SK-N-SH treated with all-trans-retinoic acid at 6 μM for 48 hours (cell line): ENCODE measurements around the gene EGLN2.

ENCODE experiments used
- ATAC-seq: fragments of 200-7000 bp; cut with Tn5 transposase; 3 replicates; pipeline ENCODE4 v1.9.1; 2020; ENCODE audit warnings: mild to moderate bottlenecking, moderate library complexity
- ARNTL ChIP-seq: fragments of 450-650 bp; formaldehyde crosslinking; IDR thresholded peaks from 2 replicates; pipeline ENCODE4 v1.5.0; 2020; ENCODE audit warnings: low read depth, mild to moderate bottlenecking, moderate library complexity, borderline replicate concordance
- BACH2 ChIP-seq: fragments of 250-450 bp; sonication (Bioruptor Pico); IDR thresholded peaks from 2 replicates; pipeline ENCODE4 v1.9.0; 2021; ENCODE audit warnings: mild to moderate bottlenecking, borderline replicate concordance
- CSDC2 ChIP-seq: fragments of 250-450 bp; sonication (Bioruptor Pico); IDR thresholded peaks from 2 replicates; pipeline ENCODE4 v1.5.0; 2020; ENCODE audit warnings: mild to moderate bottlenecking, moderate library complexity
- CSRNP3 ChIP-seq: fragments of 250-450 bp; sonication (Bioruptor Pico); IDR thresholded peaks from 2 replicates; pipeline ENCODE4 v1.5.1; 2021; ENCODE audit warnings: mild to moderate bottlenecking, moderate library complexity
- ESRRG ChIP-seq: fragments of 250-450 bp; sonication (Bioruptor Pico); IDR thresholded peaks from 2 replicates; pipeline ENCODE4 v1.6.1; 2021; ENCODE audit warnings: mild to moderate bottlenecking
- ISL1 ChIP-seq: fragments of 250-450 bp; sonication (Bioruptor Pico); IDR thresholded peaks from 2 replicates; pipeline ENCODE4 v2.1.2; 2022; ENCODE audit warnings: mild to moderate bottlenecking, moderate library complexity
- OSR1 ChIP-seq: fragments of 250-450 bp; sonication (Bioruptor Pico); IDR thresholded peaks from 2 replicates; pipeline ENCODE4 v1.8.0; 2022; ENCODE audit warnings: moderate library complexity, mild to moderate bottlenecking, inconsistent platforms
- PATZ1 ChIP-seq: fragments of 250-450 bp; sonication (Bioruptor Pico); IDR thresholded peaks from 2 replicates; pipeline ENCODE4 v1.8.0; 2020; ENCODE audit warnings: mild to moderate bottlenecking, moderate library complexity, borderline replicate concordance
- RARB ChIP-seq: fragments of 250-450 bp; sonication (Bioruptor Pico); IDR thresholded peaks from 2 replicates; pipeline ENCODE4 v1.8.0; 2021; ENCODE audit warnings: mild to moderate bottlenecking, moderate library complexity
- SNAI2 ChIP-seq: fragments of 250-450 bp; sonication (Bioruptor Pico); IDR thresholded peaks from 2 replicates; pipeline ENCODE4 v1.5.0; 2020; ENCODE audit warnings: mild to moderate bottlenecking, moderate library complexity
- TCF4 ChIP-seq: fragments of 250-450 bp; sonication (Bioruptor Pico); IDR thresholded peaks from 2 replicates; pipeline ENCODE4 v1.8.0; 2021; ENCODE audit warnings: mild to moderate bottlenecking, moderate library complexity, borderline replicate concordance
- TOX ChIP-seq: fragments of 250-450 bp; sonication (Bioruptor Pico); IDR thresholded peaks from 2 replicates; pipeline ENCODE4 v1.8.0; 2021; ENCODE audit warnings: mild to moderate bottlenecking, moderate library complexity, borderline replicate concordance
- TSHZ2 ChIP-seq: fragments of 250-450 bp; sonication (Bioruptor Pico); IDR thresholded peaks from 2 replicates; pipeline ENCODE4 v1.5.0; 2020; ENCODE audit warnings: mild to moderate bottlenecking, moderate library complexity
- ZFP30 ChIP-seq: fragments of 450-650 bp; formaldehyde crosslinking; IDR thresholded peaks from 2 replicates; pipeline ENCODE4 v1.5.0; 2022; ENCODE audit warnings: mild to moderate bottlenecking, moderate library complexity
- ZNF565 ChIP-seq: fragments of 450-650 bp; formaldehyde crosslinking; conservative IDR thresholded peaks from 2 replicates; pipeline ENCODE4 v1.5.0; 2020; ENCODE audit warnings: low read depth, mild to moderate bottlenecking, moderate library complexity
- ZNF70 ChIP-seq: fragments of 450-650 bp; formaldehyde crosslinking; IDR thresholded peaks from 2 replicates; pipeline ENCODE4 v1.5.0; 2020; ENCODE audit warnings: mild to moderate bottlenecking, moderate library complexity
- ZNF8 ChIP-seq: fragments of 450-650 bp; formaldehyde crosslinking; IDR thresholded peaks from 2 replicates; pipeline ENCODE4 v1.5.0; 2020; ENCODE audit warnings: mild to moderate bottlenecking, moderate library complexity
- TF ChIP-seq, protein P1 (sequence below): fragments of 250-450 bp; sonication (Bioruptor Pico); IDR thresholded peaks from 2 replicates; pipeline ENCODE4 v1.5.1; 2020; ENCODE audit warnings: low read depth, mild to moderate bottlenecking, moderate library complexity

EGLN2 gene

DNA sequence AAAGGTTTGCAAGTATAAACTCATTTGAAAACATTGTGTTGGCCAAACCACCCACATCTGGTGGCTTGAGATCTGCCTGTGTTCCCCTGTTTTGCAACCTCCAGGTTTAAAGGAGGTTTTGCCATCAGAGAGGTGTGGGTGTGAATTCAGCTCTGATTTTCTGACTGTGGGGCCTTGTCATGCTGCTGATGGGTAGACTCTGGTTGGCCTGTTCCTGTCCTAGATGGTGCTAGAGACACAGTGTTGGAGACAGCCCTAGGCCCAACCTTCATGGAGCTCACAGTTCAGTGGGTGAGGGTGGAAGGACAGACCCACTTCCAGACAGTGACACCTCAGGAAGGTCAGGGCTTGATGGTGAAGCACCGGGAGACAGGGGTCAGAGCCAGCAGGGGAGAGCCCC lies 13.5 kb upstream of the EGLN2 start:
- no peak for ATAC-seq
- no peak for TF ChIP-seq CSDC2 (CRISPR knock-in tag)
- TF ChIP-seq ISL1 (CRISPR knock-in tag): no peak
- TF ChIP-seq ZNF565 (CRISPR knock-in tag): no peak

- no peak for ATAC-seq
These were observed 12.6 kb upstream of the EGLN2 start for GRCh38 chr19:40786060-40787037.

DNA sequence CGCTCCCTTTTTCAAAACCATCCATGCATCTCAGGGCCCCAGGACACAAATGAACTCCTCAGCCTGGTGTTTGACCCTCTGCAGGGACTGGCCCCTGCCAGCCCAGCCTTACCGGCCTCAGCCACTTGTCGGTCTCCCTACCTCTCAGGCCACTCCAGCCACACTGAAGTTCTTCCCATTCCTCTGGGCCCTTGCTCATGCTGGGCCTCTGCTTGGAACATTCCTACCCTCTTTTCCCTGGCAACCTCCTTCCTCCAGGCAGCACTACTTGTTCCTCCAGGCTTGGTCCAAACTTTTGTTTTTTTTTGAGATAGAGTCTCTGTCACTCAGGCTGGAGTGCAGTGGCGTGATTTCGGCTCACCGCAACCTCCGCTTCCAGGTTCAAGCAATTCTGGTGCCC lies 7.6 kb upstream of the EGLN2 start:
- TF ChIP-seq, protein P1, sequence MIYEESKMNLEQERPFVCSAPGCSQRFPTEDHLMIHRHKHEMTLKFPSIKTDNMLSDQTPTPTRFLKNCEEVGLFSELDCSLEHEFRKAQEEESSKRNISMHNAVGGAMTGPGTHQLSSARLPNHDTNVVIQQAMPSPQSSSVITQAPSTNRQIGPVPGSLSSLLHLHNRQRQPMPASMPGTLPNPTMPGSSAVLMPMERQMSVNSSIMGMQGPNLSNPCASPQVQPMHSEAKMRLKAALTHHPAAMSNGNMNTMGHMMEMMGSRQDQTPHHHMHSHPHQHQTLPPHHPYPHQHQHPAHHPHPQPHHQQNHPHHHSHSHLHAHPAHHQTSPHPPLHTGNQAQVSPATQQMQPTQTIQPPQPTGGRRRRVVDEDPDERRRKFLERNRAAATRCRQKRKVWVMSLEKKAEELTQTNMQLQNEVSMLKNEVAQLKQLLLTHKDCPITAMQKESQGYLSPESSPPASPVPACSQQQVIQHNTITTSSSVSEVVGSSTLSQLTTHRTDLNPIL: no peak
- TF ChIP-seq RARB (CRISPR knock-in tag) (no peak), ZNF8 (CRISPR knock-in tag) (no peak), TCF4 (CRISPR knock-in tag) (no peak), ISL1 (CRISPR knock-in tag) (no peak), ZNF70 (no peak), CSDC2 (CRISPR knock-in tag) (no peak), BACH2 (CRISPR knock-in tag) (no peak), ZFP30 (CRISPR knock-in tag) (no peak), TSHZ2 (CRISPR knock-in tag) (no peak), CSRNP3 (CRISPR knock-in tag) (no peak), SNAI2 (no peak), OSR1 (no peak)
- no peak for ATAC-seq

More at GRCh38 chr19:40786060-40787037, 12.6 kb upstream of the EGLN2 start:
- TF ChIP-seq RARB (CRISPR knock-in tag): no peak
- no peak for TF ChIP-seq TCF4 (CRISPR knock-in tag)
- TF ChIP-seq TSHZ2 (CRISPR knock-in tag): no peak
- no peak for TF ChIP-seq ARNTL (CRISPR knock-in tag)
- TF ChIP-seq, protein P1: no peak
- TF ChIP-seq, all 23 proteins: peak for 0

GRCh38 chr19:40791996-40792395 lies 7.0 kb upstream of the EGLN2 start:
- ATAC-seq: no peak
- TF ChIP-seq ISL1 (CRISPR knock-in tag) (no peak), SNAI2 (no peak), TOX (no peak), ESRRG (CRISPR knock-in tag) (no peak), ZNF565 (CRISPR knock-in tag) (no peak), PATZ1 (no peak), ARNTL (CRISPR knock-in tag) (no peak), ZNF70 (no peak)
- TF ChIP-seq, protein P1: no peak
